IPS DF 4.7 (cell line): ENCODE results near the gene KRTAP8-1.

Experiments
- DNase-seq: peaks from one replicate; pipeline ENCODE4 v3.0.0-alpha.2; 2013; ENCODE audit warnings: low spot score; ENCODE audit errors: extremely low read depth

KRTAP8-1 gene, protein sequence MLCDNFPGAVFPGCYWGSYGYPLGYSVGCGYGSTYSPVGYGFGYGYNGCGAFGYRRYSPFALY

GRCh38 chr21:30813174-30813573 lies at the start of gene KRTAP8-1:
Gene KRTAP8-1 (minus strand): TSS chr21:30813274. CDS start chr21:30813220, 54 bp downstream.
- no peak for DNase-seq

- DNase-seq: no peak
Measured at GRCh38 chr21:30847627-30848500, 34.8 kb upstream of the KRTAP8-1 start.

- DNase-seq: no peak
Measured at GRCh38 chr21:30842990-30843389, 29.9 kb upstream of the KRTAP8-1 start.

- DNase-seq: peak; percentile 44
Measured at GRCh38 chr21:30839304-30839703, 26.2 kb upstream of the KRTAP8-1 start.

GRCh38 chr21:30838536-30838935 lies 25.5 kb upstream of the KRTAP8-1 start:
- DNase-seq: no peak

- peak; percentile 41 for DNase-seq
Measured at GRCh38 chr21:30831194-30831765, 18.2 kb upstream of the KRTAP8-1 start.

DNA sequence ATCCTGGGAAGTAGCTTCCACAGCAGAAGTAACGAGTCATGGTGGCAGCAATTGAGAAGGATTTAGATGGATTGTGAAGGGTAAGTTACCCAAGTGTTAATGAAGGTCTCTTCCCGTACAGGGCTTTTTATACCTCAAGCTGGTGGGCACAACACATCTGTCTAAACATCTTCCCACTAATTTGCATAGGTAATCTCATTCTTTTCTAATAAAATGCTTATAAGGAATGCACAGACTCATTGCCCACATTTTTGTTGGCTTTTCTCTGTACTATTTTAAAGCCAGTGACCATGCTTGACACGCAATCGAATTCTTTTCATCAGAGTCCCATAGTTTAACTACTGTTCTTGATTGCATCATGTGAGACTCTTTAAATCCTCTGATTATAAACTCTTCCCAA lies 16.6 kb upstream of the KRTAP8-1 start, which contains the start of gene KRTAP7-1:
TSS of gene KRTAP7-1 (minus strand) at position 101 of the 400 bp plus-strand sequence. CDS start at position 40, 61 bp downstream.
- DNase-seq: no peak

DNA sequence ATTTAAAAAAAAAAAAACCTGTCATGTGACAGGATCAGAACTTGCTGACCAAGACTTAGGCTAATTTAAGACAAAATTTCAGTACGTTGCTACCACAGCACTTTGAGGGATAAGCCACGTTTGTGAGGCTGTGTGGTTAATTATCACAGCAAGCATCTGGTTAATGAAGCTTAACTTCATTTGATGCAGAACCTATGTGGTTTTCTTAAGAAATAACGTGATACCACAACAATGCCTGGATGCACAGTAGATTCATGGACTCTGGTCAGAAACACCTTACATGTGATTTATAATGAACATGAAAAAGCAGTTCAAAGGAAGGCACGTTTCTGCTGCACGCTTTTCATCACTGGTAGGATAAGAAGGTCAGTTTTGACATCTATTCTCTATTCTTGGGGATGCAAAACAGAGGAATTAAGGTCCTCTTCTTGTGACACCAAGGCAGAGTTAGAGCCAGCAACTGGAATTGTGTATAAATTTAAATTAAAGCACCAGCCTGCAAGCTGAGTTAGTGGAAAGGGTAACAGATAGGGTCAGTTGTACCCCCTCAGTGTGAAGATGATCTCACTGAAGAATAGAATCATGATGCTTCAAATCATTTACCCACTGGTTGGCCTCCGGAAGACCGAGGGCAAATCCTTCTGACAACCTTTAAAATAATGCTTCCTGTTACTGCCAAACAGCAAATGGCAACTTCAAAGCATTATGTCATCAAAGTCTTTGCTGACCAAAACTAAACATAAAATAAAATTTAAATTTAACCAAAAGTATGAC lies 6.0 kb upstream of the KRTAP8-1 start:
- DNase-seq: no peak

DNA sequence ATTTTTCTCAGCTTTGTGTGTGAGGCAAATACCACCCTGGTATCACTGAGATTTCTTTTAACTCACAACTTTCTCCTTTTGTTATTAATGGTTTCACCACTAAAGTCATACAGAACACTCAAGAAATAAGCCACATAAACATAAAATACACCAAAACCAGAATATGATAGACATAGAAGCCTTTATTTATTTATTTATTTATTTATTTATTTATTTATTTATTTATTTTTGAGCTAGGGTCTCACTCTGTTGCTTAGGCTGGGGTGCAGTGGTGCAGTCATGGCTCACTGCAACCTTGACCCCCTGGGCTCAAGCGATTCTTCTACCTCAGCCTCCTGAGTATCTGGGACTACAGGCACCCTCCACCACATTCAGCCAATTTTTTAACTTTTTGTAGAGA lies 12.5 kb downstream of the KRTAP8-1 start:
- no peak for DNase-seq

- no peak for DNase-seq
Measured at GRCh38 chr21:30793581-30794314, 19.3 kb downstream of the KRTAP8-1 start.

- no peak for DNase-seq
Measured at GRCh38 chr21:30779249-30779648, 33.8 kb downstream of the KRTAP8-1 start.

GRCh38 chr21:30769724-30770431 lies 43.2 kb downstream of the KRTAP8-1 start:
- DNase-seq: no peak
